ENCODE data around the gene CCDC43. TPM values are rescaled to one million over a fixed set of nuclear protein-coding genes. Genes with fewer than 3 reads are reported as not detected.

The CCDC43 gene
- total RNA-seq, 1 donor from 2014 or later = 17.4 TPM

DNA sequence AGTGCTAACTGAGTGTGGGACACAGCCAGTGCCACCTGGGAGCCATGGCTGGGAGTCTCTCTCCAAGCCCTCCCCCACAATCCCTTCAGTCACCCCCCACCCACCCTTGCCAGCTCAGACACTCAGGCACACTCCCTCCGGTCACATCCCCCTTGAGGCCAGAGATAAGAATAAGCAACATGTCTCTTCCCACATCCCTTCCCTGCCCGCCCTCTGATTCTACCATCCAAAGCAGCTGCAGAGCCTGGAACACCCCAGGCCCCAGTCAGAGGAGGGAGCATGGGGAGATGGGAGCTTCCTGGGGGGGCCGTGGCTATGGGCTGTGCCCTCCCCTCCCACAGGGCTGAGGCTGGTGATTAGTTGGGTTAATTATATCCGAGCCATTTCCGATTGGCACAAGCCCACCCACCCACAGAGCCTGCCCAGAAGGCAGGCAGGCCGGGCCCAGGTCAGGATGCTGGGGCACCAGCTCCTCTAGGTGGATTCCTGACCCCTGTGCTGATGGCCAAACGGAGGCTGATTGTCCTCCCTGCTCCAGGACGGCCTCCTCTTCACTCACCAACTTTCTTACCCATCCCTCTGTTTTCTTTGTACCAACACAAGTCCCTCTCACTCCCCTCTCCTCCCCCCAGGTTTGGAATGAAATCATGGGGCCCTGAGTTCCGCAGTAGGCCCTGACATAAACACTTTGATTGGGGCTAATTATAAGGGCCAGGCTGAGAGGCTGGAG, 61.9 kb downstream of the CCDC43 start:
- no peak for DNase-seq (ENCODE audit: low spot score)

Other genes starting within 250 kb of the CCDC43 start
- 66.5 TPM for gene GPATCH8, start 186.4 kb downstream of the CCDC43 start, total RNA-seq
- 3.9 TPM for gene FZD2, start 132.3 kb downstream of the CCDC43 start, total RNA-seq
- not detected for gene MEIOC, start 33.3 kb downstream of the CCDC43 start, total RNA-seq
- gene DBF4B, start 18.9 kb upstream of the CCDC43 start, total RNA-seq = 4.9 TPM
- 2.2 TPM for gene ADAM11, start 69.2 kb upstream of the CCDC43 start, total RNA-seq
- gene GJC1, start 140.5 kb upstream of the CCDC43 start, total RNA-seq = 44.0 TPM
- 3.2 TPM for gene HIGD1B, start 158.1 kb upstream of the CCDC43 start, total RNA-seq
- gene EFTUD2, start 209.7 kb upstream of the CCDC43 start, total RNA-seq = 140 TPM
- 0.81 TPM for gene GFAP, start 225.7 kb upstream of the CCDC43 start, total RNA-seq